PC-9 (cell line): Measurements from ENCODE around the gene CDIPT. TPM values are rescaled to one million over a fixed set of nuclear protein-coding genes. Genes with fewer than 3 reads are reported as not detected.

Experiments used
- BruUV-seq: library from RNA; stranded (reverse); fragments of 400-500 nt; replicated peaks from 2 replicates; lab custom pipeline; 2021; lab: Mats Ljungman, UMichigan
- CTCF ChIA-PET: fragments of 300-600 bp; sonication (Branson Sonifier 250); formaldehyde crosslinking; loops from one replicate; lab custom pipeline; 2022; ENCODE audit warnings: antibody characterized with exemption; lab: Charles Lee
- POLR2A ChIA-PET: fragments of 300-600 bp; sonication (Branson Sonifier 250); formaldehyde crosslinking; loops from one replicate; lab custom pipeline; 2022; ENCODE audit warnings: antibody characterized with exemption; ENCODE audit not compliant: unreplicated experiment; lab: Charles Lee
- DNase-seq, 2 experiments: peaks; one replicate each; pipeline versions ENCODE4 v3.0.0 to v3.0.0-alpha.2; 2015 to 2022; ENCODE audit warnings: mixed read lengths in 1 of 2
- H2AFZ ChIP-seq: fragments of 200-600 bp; sonication (generic); 2 replicates; pipeline ENCODE4 v1.8.1; 2017; ENCODE audit warnings: antibody characterized with exemption
- H3F3A ChIP-seq: fragments of 200-600 bp; sonication (generic); 2 replicates; pipeline ENCODE4 v1.8.1; 2017; ENCODE audit warnings: antibody characterized with exemption, mild to moderate bottlenecking, low read depth; ENCODE audit not compliant: insufficient read depth
- H3K27ac ChIP-seq: fragments of 200-600 bp; sonication (generic); 2 replicates; pipeline ENCODE4 v1.6.1; 2016; ENCODE audit warnings: mixed run types
- H3K27me3 ChIP-seq: fragments of 200-600 bp; sonication (generic); 2 replicates; pipeline ENCODE4 v1.6.1; 2016; ENCODE audit warnings: low read depth, mixed run types; ENCODE audit not compliant: insufficient read depth
- H3K36me3 ChIP-seq: fragments of 200-600 bp; sonication (generic); 2 replicates; pipeline ENCODE4 v1.6.1; 2016; ENCODE audit warnings: low read depth, mixed run types
- H3K4me1 ChIP-seq: fragments of 200-600 bp; sonication (generic); replicated peaks from 2 replicates; pipeline ENCODE4 v1.6.1; 2016; ENCODE audit warnings: mixed run types; ENCODE audit not compliant: insufficient read depth
- H3K4me2 ChIP-seq: fragments of 200-600 bp; sonication (generic); 2 replicates; pipeline ENCODE4 v1.6.1; 2017; ENCODE audit warnings: mixed run types
- H3K4me3 ChIP-seq: fragments of 200-600 bp; sonication (generic); 2 replicates; pipeline ENCODE4 v1.6.1; 2016; ENCODE audit warnings: mixed run types
- H3K79me2 ChIP-seq: fragments of 200-600 bp; sonication (generic); 2 replicates; pipeline ENCODE4 v1.6.1; 2017; ENCODE audit warnings: low read depth, mixed run types
- H3K9me2 ChIP-seq: fragments of 200-600 bp; sonication (generic); 2 replicates; pipeline ENCODE4 v1.8.1; 2017; ENCODE audit warnings: mild to moderate bottlenecking; ENCODE audit not compliant: insufficient read depth
- H3K9me3 ChIP-seq: fragments of 200-600 bp; sonication (generic); 2 replicates; pipeline ENCODE4 v1.8.1; 2016; ENCODE audit warnings: low read depth; ENCODE audit not compliant: insufficient read depth
- H4K20me1 ChIP-seq: fragments of 200-600 bp; sonication (generic); 2 replicates; pipeline ENCODE4 v1.8.1; 2017; ENCODE audit not compliant: insufficient read depth
- CTCF ChIP-seq: fragments of 200-600 bp; sonication (generic); conservative IDR thresholded peaks from 2 replicates; pipeline ENCODE4 v1.6.1; 2017; ENCODE audit warnings: mixed run types, antibody characterized with exemption, mild to moderate bottlenecking, moderate library complexity
- EZH2 ChIP-seq: fragments of 200-600 bp; sonication (generic); IDR thresholded peaks from 2 replicates; pipeline ENCODE4 v1.8.0; 2017; ENCODE audit warnings: antibody characterized with exemption, low read depth
- intact Hi-C: fragments of 100-400 bp; cut with micrococcal nuclease; formaldehyde crosslinking; loops from one replicate; pipeline ENCODE4 v1.10.0; 2022; ENCODE audit not compliant: unreplicated experiment
- total RNA-seq: library from RNA; stranded (reverse); gene quantifications from 2 replicates; pipeline ENCODE4 v1.2.3, GENCODE V29; 2021

CDIPT gene
- total RNA-seq, 1 experiment from 2014 or later: 90.6 TPM

GRCh38 chr16:29852654-29853053 lies 10.4 kb downstream of the CDIPT start:
- no peak overlapping the region for H3K4me3 ChIP-seq
- BruUV-seq: no TSS peak
- no peaks in the 10 kb centered on the region for H3K79me2 ChIP-seq
- no peaks in the 10 kb centered on the region for H3K9me3 ChIP-seq
- no peak overlapping the region for H3K27ac ChIP-seq
- no peak for DNase-seq
- no peak overlapping the region for H3K4me2 ChIP-seq
- H4K20me1 ChIP-seq: no peaks in the 10 kb centered on the region
- H3K9me2 ChIP-seq: no peaks in the 10 kb centered on the region
- H3K4me1 ChIP-seq: no peaks in the 10 kb centered on the region
- H3K27me3 ChIP-seq: no peaks in the 10 kb centered on the region
- no peaks in the 10 kb centered on the region for H3F3A ChIP-seq
- H2AFZ ChIP-seq: no peak overlapping the region
- intact Hi-C loops: no loop called here
- CTCF ChIA-PET: no interaction called here
- no peaks in the 10 kb centered on the region for H3K36me3 ChIP-seq
- TF ChIP-seq CTCF: no peak
- TF ChIP-seq EZH2: no peak
- POLR2A ChIA-PET: no interaction called here

- intact Hi-C loops: no loop called here
- DNase-seq: no peak
- Histone ChIP-seq H3K79me2 (no peaks in the 10 kb centered on the region), H3K9me3 (no peaks in the 10 kb centered on the region), H3K27me3 (no peaks in the 10 kb centered on the region), H3K9me2 (no peaks in the 10 kb centered on the region), H3K4me1 (no peaks in the 10 kb centered on the region), H3K4me3 (no peak overlapping the region), H4K20me1 (no peaks in the 10 kb centered on the region), H3K4me2 (no peak overlapping the region), H3K36me3 (no peaks in the 10 kb centered on the region), H3F3A (no peaks in the 10 kb centered on the region; the same call in 1 of the 2 replicates), H2AFZ (no peak overlapping the region), H3K27ac (no peak overlapping the region)
- POLR2A ChIA-PET: interaction anchor here (0.6 to 0.7 kb wide), 2 partner anchors 151 to 759 kb away, joined by 7 to 9 read pairs; partner anchors contain the start of gene ZNF689
- CTCF ChIA-PET: no interaction called here
- no TSS peak for BruUV-seq
- TF ChIP-seq EZH2: no peak
- TF ChIP-seq CTCF: no peak
Observed at GRCh38 chr16:29850998-29851397, 12.0 kb downstream of the CDIPT start.

- POLR2A ChIA-PET: interaction anchor here (0.7 kb wide), 1 partner anchor 149 kb away, joined by 9 read pairs; no protein-coding TSS in a partner anchor
Observed at GRCh38 chr16:29849505-29849904, 13.5 kb downstream of the CDIPT start.

More at GRCh38 chr16:29849505-29849904, 13.5 kb downstream of the CDIPT start:
- TF ChIP-seq EZH2 (no peak), CTCF (no peak)
- H3K4me3 ChIP-seq: no peak overlapping the region
- no peaks in the 10 kb centered on the region for H4K20me1 ChIP-seq
- no peaks in the 10 kb centered on the region for H3K36me3 ChIP-seq
- no peaks in the 10 kb centered on the region for H3K4me1 ChIP-seq
- H3K9me3 ChIP-seq: no peaks in the 10 kb centered on the region
- H3K79me2 ChIP-seq: no peaks in the 10 kb centered on the region
- no peaks in the 10 kb centered on the region; the same call in 1 of the 2 replicates for H3F3A ChIP-seq
- no peak for DNase-seq
- H2AFZ ChIP-seq: no peak overlapping the region
- no peaks in the 10 kb centered on the region for H3K9me2 ChIP-seq
- intact Hi-C loops: no loop called here
- no peak overlapping the region for H3K27ac ChIP-seq
- H3K4me2 ChIP-seq: no peak overlapping the region
- CTCF ChIA-PET: interaction anchor here (0.6 to 1.0 kb wide), 3 partner anchors 34 to 203 kb away, joined by 5 to 12 read pairs (median 6); partner anchors contain the start of gene PAGR1
- H3K27me3 ChIP-seq: no peaks in the 10 kb centered on the region
- no TSS peak for BruUV-seq
